Kidney epithelial cell (primary cell): ENCODE results near the gene GPALPP1. TPM values are rescaled to one million over a fixed set of nuclear protein-coding genes. Genes with fewer than 3 reads are reported as not detected.

Source experiments
- DNase-seq: peaks from one replicate; pipeline ENCODE4 v3.0.0-alpha.2; 2010; ENCODE audit warnings: low read depth
- H3K27me3 ChIP-seq: 2 replicates; pipeline ENCODE4 v1.6.0; 2011; ENCODE audit warnings: low read length; ENCODE audit not compliant: control insufficient read depth, insufficient read depth
- H3K36me3 ChIP-seq: 2 replicates; pipeline ENCODE4 v1.5.1; 2011; ENCODE audit warnings: low read length; ENCODE audit not compliant: control insufficient read depth, insufficient read depth
- H3K4me3 ChIP-seq: 2 replicates; pipeline ENCODE4 v1.5.1; 2011; ENCODE audit warnings: low read depth, mild to moderate bottlenecking, control low read depth, low read length
- CTCF ChIP-seq: IDR thresholded peaks from 2 replicates; pipeline ENCODE4 v1.5.1; 2011; ENCODE audit warnings: mild to moderate bottlenecking, moderate library complexity, low read length, control low read depth, inconsistent platforms; ENCODE audit not compliant: insufficient read depth, poor library complexity, severe bottlenecking
- total RNA-seq: library from RNA; depleted of rRNA; stranded (reverse); fragments of >200 nt; gene quantifications from 2 replicates; pipeline ENCODE4 v1.2.3, GENCODE V29; 2015

Gene GPALPP1
- total RNA-seq, 1 donor from 2014 or later, result 26.5 TPM

GRCh38 chr13:44989941-44990340 is 603 bp downstream of the GPALPP1 start:
- peak overlapping the region; percentile 82 for H3K4me3 ChIP-seq
- no peaks in the 10 kb centered on the region for H3K27me3 ChIP-seq
- H3K36me3 ChIP-seq, result no peaks in the 10 kb centered on the region
- TF ChIP-seq CTCF, result no peak
- no peak for DNase-seq

GRCh38 chr13:45003417-45003816 is 14.1 kb downstream of the GPALPP1 start:
- DNase-seq, result no peak
- Histone ChIP-seq H3K27me3 (no peaks in the 10 kb centered on the region), H3K4me3 (no peak overlapping the region), H3K36me3 (no peaks in the 10 kb centered on the region)
- TF ChIP-seq CTCF, result no peak

- no peak for DNase-seq
- Histone ChIP-seq H3K36me3 (no peaks in the 10 kb centered on the region), H3K27me3 (no peaks in the 10 kb centered on the region), H3K4me3 (no peak overlapping the region)
- no peak for TF ChIP-seq CTCF
Observed at GRCh38 chr13:45004096-45004495, 14.8 kb downstream of the GPALPP1 start.

- H3K27me3 ChIP-seq, result no peaks in the 10 kb centered on the region
- H3K4me3 ChIP-seq, result no peak overlapping the region
- no peak for TF ChIP-seq CTCF
- peaks cover 2% of the 10 kb centered on the region for H3K36me3 ChIP-seq
- DNase-seq, result no peak
Observed at GRCh38 chr13:45007225-45007624, 17.9 kb downstream of the GPALPP1 start.

DNA sequence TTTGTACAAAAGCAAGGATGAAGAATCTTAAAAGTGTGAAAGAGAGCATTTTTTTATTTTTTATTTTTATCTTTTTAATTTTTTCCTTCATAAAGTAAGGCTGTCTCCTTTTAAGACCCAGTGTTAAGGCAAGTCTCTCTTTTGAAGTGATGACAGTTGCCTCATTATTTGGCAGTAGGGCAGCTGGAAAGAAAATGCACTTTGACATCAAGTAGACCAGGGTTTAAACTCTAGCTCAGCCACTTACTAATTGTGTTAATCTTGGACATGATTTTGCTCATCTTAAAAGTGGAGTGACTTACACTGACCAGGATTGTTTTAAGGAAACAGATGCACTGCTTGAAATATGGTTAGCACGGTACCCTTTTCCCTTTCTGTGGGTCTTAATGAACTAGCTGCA is 18.5 kb downstream of the GPALPP1 start:
- Histone ChIP-seq H3K27me3 (no peaks in the 10 kb centered on the region), H3K36me3 (peaks cover 2% of the 10 kb centered on the region), H3K4me3 (no peak overlapping the region)
- DNase-seq, result no peak
- TF ChIP-seq CTCF, result no peak

DNA sequence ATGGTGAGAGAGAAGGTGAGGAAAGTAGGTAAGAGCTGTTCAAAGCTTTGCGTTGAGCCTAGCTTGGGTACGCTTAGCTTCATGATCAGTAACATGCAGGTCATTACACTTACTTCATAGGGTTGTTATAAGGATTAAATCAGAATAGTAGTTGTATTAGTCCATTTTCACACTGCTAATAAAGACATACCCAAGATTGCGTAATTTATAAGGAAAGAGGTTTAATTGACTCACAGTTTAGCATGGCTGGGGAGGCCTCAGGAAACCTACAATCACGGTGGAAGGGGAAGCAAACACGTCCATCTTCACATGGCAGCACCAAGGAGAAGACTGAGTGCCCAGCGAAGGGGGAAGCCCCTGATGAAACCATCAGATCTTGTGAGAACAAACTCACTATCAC is 21.9 kb downstream of the GPALPP1 start:
- H3K36me3 ChIP-seq, result peaks cover 2% of the 10 kb centered on the region

More for the DNA sequence above, 21.9 kb downstream of the GPALPP1 start:
- TF ChIP-seq CTCF, result no peak
- no peak overlapping the region for H3K4me3 ChIP-seq
- H3K27me3 ChIP-seq, result no peaks in the 10 kb centered on the region
- no peak for DNase-seq
